Measurements from ENCODE around the gene CMC2. TPM values are rescaled to one million over a fixed set of nuclear protein-coding genes. Genes with fewer than 3 reads are reported as not detected.

Gene CMC2
- total and polyA plus RNA-seq, 2 of the 13 experiments (the other 11 are each of a cell fraction or from before 2014, with no cell fraction given), result 116 to 129 TPM

DNA sequence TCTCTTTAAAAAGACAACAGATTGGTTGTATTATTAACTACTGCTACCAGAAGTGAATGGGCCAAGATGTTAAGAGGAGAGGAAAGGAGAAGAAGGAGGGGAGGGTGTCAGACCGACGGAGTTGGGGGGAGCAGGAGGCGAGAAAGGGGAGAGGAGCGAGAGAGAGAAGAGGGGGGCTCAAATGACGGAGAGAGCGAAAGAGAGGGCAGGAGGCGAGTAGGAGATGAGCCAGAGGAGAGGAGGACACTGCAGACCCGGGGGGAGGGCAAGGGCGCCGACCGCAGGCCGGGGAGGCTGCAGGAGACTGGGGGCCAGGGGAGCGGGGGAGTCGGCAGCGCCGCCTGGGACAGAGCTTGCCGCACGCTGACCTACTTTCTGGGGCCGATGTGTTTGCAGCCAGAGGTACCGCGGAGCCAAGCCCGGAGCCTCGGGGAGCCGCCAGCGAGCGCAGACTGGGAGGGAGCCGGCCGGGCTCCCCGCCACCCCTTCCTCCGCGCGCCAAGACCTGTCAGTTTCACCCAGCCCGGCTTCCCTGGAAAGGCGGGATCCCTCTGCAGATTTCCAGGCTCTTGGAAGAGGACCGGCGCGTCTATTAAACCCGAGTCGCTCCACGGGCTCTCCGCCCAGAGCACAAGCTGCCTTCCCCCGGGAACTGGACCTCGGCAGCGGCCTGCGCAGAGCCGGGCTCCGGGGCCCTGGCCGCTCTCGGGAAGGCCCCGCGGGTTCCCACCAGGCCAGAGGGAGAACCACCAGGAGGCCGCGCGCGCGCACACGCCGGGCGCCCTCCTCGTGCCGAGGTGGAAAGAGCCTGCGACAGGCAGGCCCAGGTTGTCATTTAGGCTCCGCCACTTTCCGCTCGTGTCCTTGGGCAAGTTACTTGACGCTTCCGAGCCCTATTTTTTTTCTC, 74.6 kb downstream of the CMC2 start (continued):
- TF ChIP-seq ZNF564 (CRISPR knock-in tag; IDR thresholded peaks at IDR 0.05) (no peak), ZHX1 (CRISPR knock-in tag; IDR thresholded peaks at IDR 0.05; ENCODE audit: low read depth) (no peak), PITX1 (CRISPR knock-in tag; IDR thresholded peaks at IDR 0.05) (peak; percentile 47; the same call in 1 of the 2 replicates), ARID5B (CRISPR knock-in tag; IDR thresholded peaks at IDR 0.05) (peak; percentile 29), ZNF24 (IDR thresholded peaks at IDR 0.05) (no peak), ZNF180 (CRISPR knock-in tag; IDR thresholded peaks at IDR 0.05; ENCODE audit: borderline replicate concordance, low read depth) (0 out of 2 replicates have a peak, but pooled peaks have one; percentile 56), IKZF4 (CRISPR knock-in tag; IDR thresholded peaks at IDR 0.05; ENCODE audit: borderline replicate concordance, low read depth, not compliant biosample characterization) (peak; percentile 24), CCAR2 (optimal IDR thresholded peaks at IDR 0.05; ENCODE audit: low read depth, low read length) (no peak), ZSCAN20 (CRISPR knock-in tag; IDR thresholded peaks at IDR 0.05; ENCODE audit: borderline replicate concordance) (peak; percentile 85; the same call in 1 of the 2 replicates)
- TF ChIP-seq, protein P1, sequence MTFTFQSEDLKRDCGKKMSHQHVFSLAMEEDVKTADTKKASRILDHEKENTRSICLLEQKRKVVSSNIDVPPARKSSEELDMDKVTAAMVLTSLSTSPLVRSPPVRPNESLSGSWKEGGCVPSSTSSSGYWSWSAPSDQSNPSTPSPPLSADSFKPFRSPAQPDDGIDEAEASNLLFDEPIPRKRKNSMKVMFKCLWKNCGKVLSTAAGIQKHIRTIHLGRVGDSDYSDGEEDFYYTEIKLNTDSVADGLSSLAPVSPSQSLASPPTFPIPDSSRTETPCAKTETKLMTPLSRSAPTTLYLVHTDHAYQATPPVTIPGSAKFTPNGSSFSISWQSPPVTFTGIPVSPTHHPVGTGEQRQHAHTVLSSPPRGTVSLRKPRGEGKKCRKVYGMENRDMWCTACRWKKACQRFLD (CRISPR knock-in tag; IDR thresholded peaks at IDR 0.05; ENCODE audit: borderline replicate concordance), result peak; percentile 65; the same call in 1 of the 2 replicates
- TF ChIP-seq, protein P2, sequence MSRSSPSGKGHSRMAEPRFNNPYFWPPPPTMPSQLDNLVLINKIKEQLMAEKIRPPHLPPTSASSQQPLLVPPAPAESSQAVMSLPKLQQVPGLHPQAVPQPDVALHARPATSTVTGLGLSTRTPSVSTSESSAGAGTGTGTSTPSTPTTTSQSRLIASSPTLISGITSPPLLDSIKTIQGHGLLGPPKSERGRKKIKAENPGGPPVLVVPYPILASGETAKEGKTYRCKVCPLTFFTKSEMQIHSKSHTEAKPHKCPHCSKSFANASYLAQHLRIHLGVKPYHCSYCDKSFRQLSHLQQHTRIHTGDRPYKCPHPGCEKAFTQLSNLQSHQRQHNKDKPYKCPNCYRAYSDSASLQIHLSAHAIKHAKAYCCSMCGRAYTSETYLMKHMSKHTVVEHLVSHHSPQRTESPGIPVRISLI (CRISPR knock-in tag; IDR thresholded peaks at IDR 0.05; ENCODE audit: borderline replicate concordance), result no peak
